Natural killer cell (primary cell): ENCODE results near the gene FBLN1. TPM values are rescaled to one million over a fixed set of nuclear protein-coding genes. Genes with fewer than 3 reads are reported as not detected.

Experiments used
- ATAC-seq, 3 donors: fragments of 150-1000 bp in 2 of 3; fragments of 200-7000 bp in 1 of 3; cut with Tn5 transposase; 1 replicate in 1 of 3; 2 replicates in 2 of 3; pipeline ENCODE4 v1.10.0; 2021; ENCODE audit warnings: mild to moderate bottlenecking in 2 of 3, moderate library complexity in 2 of 3
- DNase-seq, 2 donors: peaks; one replicate each; pipeline versions ENCODE4 v3.0.0 to v3.0.0-alpha.2; 2013 to 2021; ENCODE audit warnings: mixed read lengths in 1 of 2
- H3K27ac ChIP-seq: one replicate; pipeline ENCODE4 v1.5.1; 2013; ENCODE audit warnings: mild to moderate bottlenecking, low read length
- H3K27me3 ChIP-seq: one replicate; pipeline ENCODE4 v1.6.1; 2013; ENCODE audit warnings: low read length; ENCODE audit not compliant: control insufficient read depth, insufficient read depth
- H3K36me3 ChIP-seq: one replicate; pipeline ENCODE4 v1.6.1; 2013; ENCODE audit warnings: low read length; ENCODE audit not compliant: control insufficient read depth, insufficient read depth
- H3K4me1 ChIP-seq: one replicate; pipeline ENCODE4 v1.6.1; 2013; ENCODE audit warnings: low read length; ENCODE audit not compliant: control insufficient read depth, insufficient read depth
- H3K4me3 ChIP-seq: one replicate; pipeline ENCODE4 v1.5.1; 2013; ENCODE audit warnings: low read length
- H3K9me3 ChIP-seq: one replicate; pipeline ENCODE4 v1.6.1; 2013; ENCODE audit warnings: low read length; ENCODE audit not compliant: control insufficient read depth, insufficient read depth
- H3K27ac Mint-ChIP-seq, 2 donors: one replicate each; pipeline ENCODE4 v1.8.0; 2022; ENCODE audit warnings: mild to moderate bottlenecking in 2 of 2, mixed read lengths in 2 of 2, moderate library complexity in 1 of 2
- H3K27me3 Mint-ChIP-seq, 2 donors: one replicate each; pipeline ENCODE4 v1.8.0; 2022; ENCODE audit warnings: low read depth in 2 of 2, mixed read lengths in 2 of 2
- H3K36me3 Mint-ChIP-seq: one replicate; pipeline ENCODE4 v1.8.0; 2022; ENCODE audit warnings: mixed read lengths
- H3K4me1 Mint-ChIP-seq, 2 donors: one replicate each; pipeline ENCODE4 v1.8.0; 2022; ENCODE audit warnings: mixed read lengths in 2 of 2
- H3K4me3 Mint-ChIP-seq: one replicate; pipeline ENCODE4 v1.8.0; 2022; ENCODE audit warnings: mild to moderate bottlenecking, moderate library complexity, mixed read lengths
- H3K9me3 Mint-ChIP-seq, 2 donors: one replicate each; pipeline ENCODE4 v1.8.0; 2022; ENCODE audit warnings: mixed read lengths in 2 of 2
- CTCF ChIP-seq: fragments of 200-600 bp; IDR thresholded peaks from one replicate; pipeline ENCODE4 v1.8.0; 2022; ENCODE audit warnings: antibody characterized with exemption
- WGBS: methylation state at CpG from one replicate; pipeline ENCODE4 v1.1.7; 2013; ENCODE audit warnings: missing lambda C conversion rate; ENCODE audit not compliant: insufficient coverage; 5-methylcytosine and 5-hydroxymethylcytosine counted together
- intact Hi-C: fragments of 100-400 bp; cut with micrococcal nuclease; formaldehyde crosslinking; loops from one replicate; pipeline ENCODE4 v1.14.2; 2022
- total RNA-seq, 4 donors: library from RNA; stranded (reverse); fragments of 120-200 nt in 1 of 4; gene quantifications; one replicate each; pipeline versions ENCODE4 v1.2.3 to v1.2.4, GENCODE V29; 2013 to 2022

The FBLN1 gene
- total RNA-seq, 3 donors from 2014 or later (not counting 1 experiment from before 2014, with no cell fraction given), result 0.58 TPM; not detected in 2

- no peak overlapping the region for H3K27ac ChIP-seq
- no peaks in the 10 kb centered on the region for H3K4me1 ChIP-seq
- DNase-seq (no peak), ATAC-seq (no peak)
- H3K27me3 Mint-ChIP-seq, result peaks cover 0 to 6% of the 10 kb centered on the region in 2 donors
- H3K9me3 ChIP-seq, result no peaks in the 10 kb centered on the region
- no peaks in the 10 kb centered on the region for H3K27me3 ChIP-seq
- TF ChIP-seq CTCF, result no peak
- no peak overlapping the region for H3K4me3 ChIP-seq
- H3K36me3 ChIP-seq, result no peaks in the 10 kb centered on the region
- no peak overlapping the region for H3K4me3 Mint-ChIP-seq
- H3K27ac Mint-ChIP-seq, result no peak overlapping the region
- H3K9me3 Mint-ChIP-seq, result no peaks in the 10 kb centered on the region
- H3K4me1 Mint-ChIP-seq, result no peaks in the 10 kb centered on the region
- 94% methylated on average over 11 of the region's 11 CpGs for WGBS
- H3K36me3 Mint-ChIP-seq, result no peaks in the 10 kb centered on the region
- intact Hi-C loops, result loop anchor here (5.0 kb wide), 1 partner anchor 49 kb away; no protein-coding TSS in a partner anchor
Observed at GRCh38 chr22:45478108-45478771, 24.4 kb upstream of the FBLN1 start.

- Histone ChIP-seq H3K4me1 (no peaks in the 10 kb centered on the region), H3K27ac (no peak overlapping the region), H3K36me3 (no peaks in the 10 kb centered on the region), H3K27me3 (no peaks in the 10 kb centered on the region), H3K4me3 (no peak overlapping the region), H3K9me3 (no peaks in the 10 kb centered on the region)
- intact Hi-C loops, result no loop called here
- H3K4me3 Mint-ChIP-seq, result no peak overlapping the region
- no peak overlapping the region for H3K27ac Mint-ChIP-seq
- H3K36me3 Mint-ChIP-seq, result no peaks in the 10 kb centered on the region
- no peak for ATAC-seq
- WGBS, result 83% methylated on average over 1 of the region's 3 CpGs
- TF ChIP-seq CTCF, result no peak
- no peaks in the 10 kb centered on the region for H3K4me1 Mint-ChIP-seq
- peaks cover 8 to 9% of the 10 kb centered on the region in 2 donors for H3K27me3 Mint-ChIP-seq
- no peaks in the 10 kb centered on the region for H3K9me3 Mint-ChIP-seq
- DNase-seq, result no peak
Observed at GRCh38 chr22:45480717-45481116, 22.0 kb upstream of the FBLN1 start.

- H3K4me1 ChIP-seq, result no peaks in the 10 kb centered on the region
- DNase-seq (no peak), ATAC-seq (no peak)
- H3K36me3 ChIP-seq, result no peaks in the 10 kb centered on the region
- H3K27me3 ChIP-seq, result no peaks in the 10 kb centered on the region
- Mint-ChIP-seq H3K27ac (no peak overlapping the region), H3K36me3 (no peaks in the 10 kb centered on the region), H3K27me3 (peaks cover 11 to 12% of the 10 kb centered on the region in 2 donors), H3K4me3 (no peak overlapping the region), H3K4me1 (no peaks in the 10 kb centered on the region), H3K9me3 (no peaks in the 10 kb centered on the region)
- H3K27ac ChIP-seq, result no peak overlapping the region
- no peak overlapping the region for H3K4me3 ChIP-seq
- no peaks in the 10 kb centered on the region for H3K9me3 ChIP-seq
- intact Hi-C loops, result no loop called here
- no peak for TF ChIP-seq CTCF
- WGBS, result 95% methylated on average over 5 of the region's 5 CpGs
Observed at GRCh38 chr22:45481661-45482060, 21.0 kb upstream of the FBLN1 start.

- no peaks in the 10 kb centered on the region for H3K27me3 ChIP-seq
- Mint-ChIP-seq H3K27ac (no peak overlapping the region), H3K4me1 (no peaks in the 10 kb centered on the region), H3K36me3 (no peaks in the 10 kb centered on the region), H3K9me3 (no peaks in the 10 kb centered on the region), H3K4me3 (no peak overlapping the region), H3K27me3 (peaks cover 11 to 17% of the 10 kb centered on the region in 2 donors)
- H3K36me3 ChIP-seq, result no peaks in the 10 kb centered on the region
- TF ChIP-seq CTCF, result no peak
- no peaks in the 10 kb centered on the region for H3K4me1 ChIP-seq
- no peak for ATAC-seq
- no peak overlapping the region for H3K27ac ChIP-seq
- intact Hi-C loops, result no loop called here
- H3K4me3 ChIP-seq, result no peak overlapping the region
- 90% methylated on average over 2 of the region's 2 CpGs for WGBS
- no peaks in the 10 kb centered on the region for H3K9me3 ChIP-seq
- DNase-seq, result no peak
Observed at GRCh38 chr22:45482169-45482568, 20.5 kb upstream of the FBLN1 start.
